K562 (cell line): ENCODE data around the gene GTF2I. TPM values are rescaled to one million over a fixed set of nuclear protein-coding genes. Genes with fewer than 3 reads are reported as not detected.

Experiments used
- ADNP ChIP-seq: fragments of 200-800 bp; sonication (Bioruptor generic); IDR thresholded peaks from 2 replicates; pipeline ENCODE4 v1.6.1; 2016; ENCODE audit warnings: missing genetic modification characterization, missing compliant biosample characterization
- ARNT ChIP-seq, 2 experiments: fragments of 450-650 bp; IDR thresholded peaks; 2 replicates each; pipeline ENCODE4 v1.6.1; 2016; ENCODE audit warnings: mild to moderate bottlenecking in 1 of 2
- CSDE1 ChIP-seq, 2 experiments: fragments of 450-650 bp; IDR thresholded peaks; 2 replicates each; pipeline ENCODE4 v1.6.1; 2016; ENCODE audit warnings: mild to moderate bottlenecking in 1 of 2
- MEF2A ChIP-seq: IDR thresholded peaks from 2 replicates; pipeline ENCODE4 v1.6.1; 2011; ENCODE audit warnings: low read depth, mild to moderate bottlenecking, low read length, moderate library complexity; ENCODE audit not compliant: control insufficient read depth
- NELFE ChIP-seq: IDR thresholded peaks from 2 replicates; pipeline ENCODE4 v1.6.1; 2011; ENCODE audit warnings: mild to moderate bottlenecking; ENCODE audit not compliant: insufficient read depth, insufficient read length
- TRIM28 ChIP-seq: fragments of 450-650 bp; IDR thresholded peaks from 2 replicates; pipeline ENCODE4 v1.6.1; 2017
- ZNF197 ChIP-seq: fragments of 200-800 bp; sonication (Bioruptor generic); IDR thresholded peaks from 2 replicates; pipeline ENCODE4 v1.6.1; 2016; ENCODE audit warnings: low read depth, missing genetic modification characterization, missing compliant biosample characterization
- ZNF766 ChIP-seq: fragments of 200-800 bp; sonication (Bioruptor generic); conservative IDR thresholded peaks from 2 replicates; pipeline ENCODE4 v1.6.1; 2016; ENCODE audit warnings: missing genetic modification characterization, missing compliant biosample characterization
- polyA plus RNA-seq, 8 experiments: library from polyadenylated mRNA; depleted of rRNA in 4 of 8; stranded (reverse) in 5 of 8; unstranded in 3 of 8; fragments of >200 nt; fragmentation: Nextera tagmentation in 2 of 8; fragmentation: Illumina TruSeq in 1 of 8; extraction: Ambion mirVana in 2 of 8; extraction: Trizol in 1 of 8; gene quantifications; 2 replicates each; pipeline versions ENCODE4 v1.2.1 to v1.2.3, GENCODE V29; 2011 to 2014; ENCODE audit warnings: inconsistent platforms in 1 of 8, missing spikeins in 1 of 8
- total RNA-seq, 7 experiments: library from RNA; depleted of rRNA in 6 of 7; stranded (reverse); fragments of >200 nt in 6 of 7; fragmentation: Illumina TruSeq in 2 of 7; extraction: Trizol in 2 of 7; gene quantifications; 2 replicates each; pipeline versions ENCODE4 v1.2.1 to v1.2.3, GENCODE V29; 2011 to 2021; ENCODE audit warnings: low replicate concordance in 1 of 7
- TF ChIP-seq, protein P1 (sequence below): fragments of 450-650 bp; formaldehyde crosslinking; IDR thresholded peaks from 2 replicates; pipeline ENCODE4 v1.4.0; 2022; ENCODE audit warnings: missing genetic modification characterization
- TF ChIP-seq, protein P2 (sequence below): fragments of 250-450 bp; sonication (Bioruptor Pico); IDR thresholded peaks from 2 replicates; pipeline ENCODE4 v1.8.0; 2022; ENCODE audit warnings: inconsistent platforms
- TF ChIP-seq, protein P3 (sequence below): fragments of 250-450 bp; sonication (Bioruptor Pico); IDR thresholded peaks from 2 replicates; pipeline ENCODE4 v1.5.0; 2021; ENCODE audit warnings: mild to moderate bottlenecking, borderline replicate concordance
- TF ChIP-seq, protein P4 (sequence below): fragments of 450-650 bp; IDR thresholded peaks from 2 replicates; pipeline ENCODE4 v1.6.1; 2018; ENCODE audit not compliant: partially characterized antibody
- TF ChIP-seq, protein P5 (sequence below), 2 experiments: fragments of 450-650 bp; conservative IDR thresholded peaks; 2 replicates each; pipeline ENCODE4 v1.6.1; 2017; ENCODE audit warnings: mild to moderate bottlenecking in 2 of 2, moderate library complexity in 2 of 2
- TF ChIP-seq, protein P6 (sequence below): fragments of 450-650 bp; IDR thresholded peaks from 2 replicates; pipeline ENCODE4 v1.6.1; 2016; ENCODE audit warnings: antibody characterized with exemption

Gene GTF2I
- total and polyA plus RNA-seq, 9 of the 15 experiments (the other 6 are each of a cell fraction or from before 2014, with no cell fraction given): 8.4 to 161 (median 90.0) TPM

DNA sequence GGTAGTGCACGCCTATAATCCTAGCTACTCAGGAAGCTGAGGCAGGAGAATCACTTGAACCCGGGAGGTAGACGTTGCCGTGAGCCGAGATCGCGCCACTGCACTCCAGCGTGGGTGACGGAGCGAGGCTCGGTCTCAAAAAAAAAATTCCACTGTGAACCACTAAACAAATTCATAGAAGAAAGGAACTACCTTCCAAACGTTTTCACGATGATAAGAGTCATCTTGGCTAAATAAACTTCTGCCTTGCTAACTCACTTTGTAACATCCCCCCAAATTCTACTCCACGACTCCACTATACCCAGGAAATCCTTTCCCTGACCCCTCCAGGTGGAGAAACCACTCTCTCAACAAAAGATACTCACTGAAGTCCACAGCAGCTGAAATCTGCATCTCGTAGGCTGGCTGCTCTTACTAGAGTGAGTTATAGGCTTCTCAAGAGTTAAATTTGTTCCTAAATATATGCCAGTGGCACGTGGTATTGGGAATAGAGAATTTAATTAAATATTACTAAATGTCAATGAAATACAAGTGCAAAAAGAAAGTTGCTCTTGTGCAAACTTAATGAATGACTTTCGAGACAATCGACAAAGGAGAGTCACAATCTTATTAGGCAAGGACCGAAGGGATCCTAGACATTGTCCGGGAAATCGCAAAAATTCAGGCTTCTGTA lies 1.6 kb upstream of the GTF2I start (continued):
- TF ChIP-seq, protein P1, sequence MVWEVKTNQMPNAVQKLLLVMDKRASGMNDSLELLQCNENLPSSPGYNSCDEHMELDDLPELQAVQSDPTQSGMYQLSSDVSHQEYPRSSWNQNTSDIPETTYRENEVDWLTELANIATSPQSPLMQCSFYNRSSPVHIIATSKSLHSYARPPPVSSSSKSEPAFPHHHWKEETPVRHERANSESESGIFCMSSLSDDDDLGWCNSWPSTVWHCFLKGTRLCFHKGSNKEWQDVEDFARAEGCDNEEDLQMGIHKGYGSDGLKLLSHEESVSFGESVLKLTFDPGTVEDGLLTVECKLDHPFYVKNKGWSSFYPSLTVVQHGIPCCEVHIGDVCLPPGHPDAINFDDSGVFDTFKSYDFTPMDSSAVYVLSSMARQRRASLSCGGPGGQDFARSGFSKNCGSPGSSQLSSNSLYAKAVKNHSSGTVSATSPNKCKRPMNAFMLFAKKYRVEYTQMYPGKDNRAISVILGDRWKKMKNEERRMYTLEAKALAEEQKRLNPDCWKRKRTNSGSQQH: no peak
- TF ChIP-seq MEF2A: no peak
- no peak for TF ChIP-seq NELFE
- TF ChIP-seq ZNF197 (CRISPR knock-in tag): 0 out of 2 replicates have a peak, but pooled peaks have one; percentile 23
- TF ChIP-seq, protein P2, sequence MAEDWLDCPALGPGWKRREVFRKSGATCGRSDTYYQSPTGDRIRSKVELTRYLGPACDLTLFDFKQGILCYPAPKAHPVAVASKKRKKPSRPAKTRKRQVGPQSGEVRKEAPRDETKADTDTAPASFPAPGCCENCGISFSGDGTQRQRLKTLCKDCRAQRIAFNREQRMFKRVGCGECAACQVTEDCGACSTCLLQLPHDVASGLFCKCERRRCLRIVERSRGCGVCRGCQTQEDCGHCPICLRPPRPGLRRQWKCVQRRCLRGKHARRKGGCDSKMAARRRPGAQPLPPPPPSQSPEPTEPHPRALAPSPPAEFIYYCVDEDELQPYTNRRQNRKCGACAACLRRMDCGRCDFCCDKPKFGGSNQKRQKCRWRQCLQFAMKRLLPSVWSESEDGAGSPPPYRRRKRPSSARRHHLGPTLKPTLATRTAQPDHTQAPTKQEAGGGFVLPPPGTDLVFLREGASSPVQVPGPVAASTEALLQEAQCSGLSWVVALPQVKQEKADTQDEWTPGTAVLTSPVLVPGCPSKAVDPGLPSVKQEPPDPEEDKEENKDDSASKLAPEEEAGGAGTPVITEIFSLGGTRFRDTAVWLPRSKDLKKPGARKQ (CRISPR knock-in tag): no peak
- no peak for TF ChIP-seq ZNF766 (CRISPR knock-in tag)
- no peak for TF ChIP-seq CSDE1 (IDR thresholded peaks at IDR 0.05)
- TF ChIP-seq, protein P3, sequence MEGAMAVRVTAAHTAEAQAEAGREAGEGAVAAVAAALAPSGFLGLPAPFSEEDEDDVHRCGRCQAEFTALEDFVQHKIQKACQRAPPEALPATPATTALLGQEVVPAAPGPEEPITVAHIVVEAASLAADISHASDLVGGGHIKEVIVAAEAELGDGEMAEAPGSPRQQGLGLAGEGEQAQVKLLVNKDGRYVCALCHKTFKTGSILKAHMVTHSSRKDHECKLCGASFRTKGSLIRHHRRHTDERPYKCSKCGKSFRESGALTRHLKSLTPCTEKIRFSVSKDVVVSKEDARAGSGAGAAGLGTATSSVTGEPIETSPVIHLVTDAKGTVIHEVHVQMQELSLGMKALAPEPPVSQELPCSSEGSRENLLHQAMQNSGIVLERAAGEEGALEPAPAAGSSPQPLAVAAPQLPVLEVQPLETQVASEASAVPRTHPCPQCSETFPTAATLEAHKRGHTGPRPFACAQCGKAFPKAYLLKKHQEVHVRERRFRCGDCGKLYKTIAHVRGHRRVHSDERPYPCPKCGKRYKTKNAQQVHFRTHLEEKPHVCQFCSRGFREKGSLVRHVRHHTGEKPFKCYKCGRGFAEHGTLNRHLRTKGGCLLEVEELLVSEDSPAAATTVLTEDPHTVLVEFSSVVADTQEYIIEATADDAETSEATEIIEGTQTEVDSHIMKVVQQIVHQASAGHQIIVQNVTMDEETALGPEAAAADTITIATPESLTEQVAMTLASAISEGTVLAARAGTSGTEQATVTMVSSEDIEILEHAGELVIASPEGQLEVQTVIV (CRISPR knock-in tag): no peak
- TF ChIP-seq, protein P4, sequence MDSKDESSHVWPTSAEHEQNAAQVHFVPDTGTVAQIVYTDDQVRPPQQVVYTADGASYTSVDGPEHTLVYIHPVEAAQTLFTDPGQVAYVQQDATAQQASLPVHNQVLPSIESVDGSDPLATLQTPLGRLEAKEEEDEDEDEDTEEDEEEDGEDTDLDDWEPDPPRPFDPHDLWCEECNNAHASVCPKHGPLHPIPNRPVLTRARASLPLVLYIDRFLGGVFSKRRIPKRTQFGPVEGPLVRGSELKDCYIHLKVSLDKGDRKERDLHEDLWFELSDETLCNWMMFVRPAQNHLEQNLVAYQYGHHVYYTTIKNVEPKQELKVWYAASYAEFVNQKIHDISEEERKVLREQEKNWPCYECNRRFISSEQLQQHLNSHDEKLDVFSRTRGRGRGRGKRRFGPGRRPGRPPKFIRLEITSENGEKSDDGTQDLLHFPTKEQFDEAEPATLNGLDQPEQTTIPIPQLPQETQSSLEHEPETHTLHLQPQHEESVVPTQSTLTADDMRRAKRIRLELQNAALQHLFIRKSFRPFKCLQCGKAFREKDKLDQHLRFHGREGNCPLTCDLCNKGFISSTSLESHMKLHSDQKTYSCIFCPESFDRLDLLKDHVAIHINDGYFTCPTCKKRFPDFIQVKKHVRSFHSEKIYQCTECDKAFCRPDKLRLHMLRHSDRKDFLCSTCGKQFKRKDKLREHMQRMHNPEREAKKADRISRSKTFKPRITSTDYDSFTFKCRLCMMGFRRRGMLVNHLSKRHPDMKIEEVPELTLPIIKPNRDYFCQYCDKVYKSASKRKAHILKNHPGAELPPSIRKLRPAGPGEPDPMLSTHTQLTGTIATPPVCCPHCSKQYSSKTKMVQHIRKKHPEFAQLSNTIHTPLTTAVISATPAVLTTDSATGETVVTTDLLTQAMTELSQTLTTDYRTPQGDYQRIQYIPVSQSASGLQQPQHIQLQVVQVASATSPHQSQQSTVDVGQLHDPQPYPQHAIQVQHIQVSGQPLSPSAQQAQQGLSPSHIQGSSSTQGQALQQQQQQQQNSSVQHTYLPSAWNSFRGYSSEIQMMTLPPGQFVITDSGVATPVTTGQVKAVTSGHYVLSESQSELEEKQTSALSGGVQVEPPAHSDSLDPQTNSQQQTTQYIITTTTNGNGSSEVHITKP: peak; percentile 80
- peak; percentile 14; the same call in 1 of the 2 replicates for TF ChIP-seq ADNP (tag)
- TF ChIP-seq, protein P5, sequence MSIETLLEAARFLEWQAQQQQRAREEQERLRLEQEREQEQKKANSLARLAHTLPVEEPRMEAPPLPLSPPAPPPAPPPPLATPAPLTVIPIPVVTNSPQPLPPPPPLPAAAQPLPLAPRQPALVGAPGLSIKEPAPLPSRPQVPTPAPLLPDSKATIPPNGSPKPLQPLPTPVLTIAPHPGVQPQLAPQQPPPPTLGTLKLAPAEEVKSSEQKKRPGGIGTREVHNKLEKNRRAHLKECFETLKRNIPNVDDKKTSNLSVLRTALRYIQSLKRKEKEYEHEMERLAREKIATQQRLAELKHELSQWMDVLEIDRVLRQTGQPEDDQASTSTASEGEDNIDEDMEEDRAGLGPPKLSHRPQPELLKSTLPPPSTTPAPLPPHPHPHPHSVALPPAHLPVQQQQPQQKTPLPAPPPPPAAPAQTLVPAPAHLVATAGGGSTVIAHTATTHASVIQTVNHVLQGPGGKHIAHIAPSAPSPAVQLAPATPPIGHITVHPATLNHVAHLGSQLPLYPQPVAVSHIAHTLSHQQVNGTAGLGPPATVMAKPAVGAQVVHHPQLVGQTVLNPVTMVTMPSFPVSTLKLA (conservative IDR thresholded peaks at IDR 0.05): peak; percentile 50 to 51; a peak in 3 of 4 replicates
- TF ChIP-seq ARNT (IDR thresholded peaks at IDR 0.05): peak in 1 of 2 experiments; percentile 19; a peak in 1 of 4 replicates
- no peak for TF ChIP-seq TRIM28
- TF ChIP-seq, protein P6, sequence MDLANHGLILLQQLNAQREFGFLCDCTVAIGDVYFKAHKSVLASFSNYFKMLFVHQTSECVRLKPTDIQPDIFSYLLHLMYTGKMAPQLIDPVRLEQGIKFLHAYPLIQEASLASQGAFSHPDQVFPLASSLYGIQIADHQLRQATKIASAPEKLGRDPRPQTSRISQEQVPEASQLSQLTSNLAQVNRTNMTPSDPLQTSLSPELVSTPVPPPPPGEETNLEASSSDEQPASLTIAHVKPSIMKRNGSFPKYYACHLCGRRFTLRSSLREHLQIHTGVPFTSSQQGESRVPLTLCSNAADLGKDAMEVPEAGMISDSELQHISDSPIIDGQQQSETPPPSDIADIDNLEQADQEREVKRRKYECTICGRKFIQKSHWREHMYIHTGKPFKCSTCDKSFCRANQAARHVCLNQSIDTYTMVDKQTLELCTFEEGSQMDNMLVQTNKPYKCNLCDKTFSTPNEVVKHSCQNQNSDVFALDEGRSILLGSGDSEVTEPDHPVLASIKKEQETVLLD: 0 out of 2 replicates have a peak, but pooled peaks have one; percentile 45
